Endothelial cell of umbilical vein (primary cell): ENCODE results near the gene YIPF2. TPM values are rescaled to one million over a fixed set of nuclear protein-coding genes. Genes with fewer than 3 reads are reported as not detected.
A peak's percentile ranks its signal among the peaks of the same experiment; 100 is the strongest.

Experiments
- BruUV-seq: library from RNA; stranded (reverse); fragments of 400-500 nt; replicated peaks from 2 replicates; lab custom pipeline; 2021; lab: Mats Ljungman, UMichigan
- CTCF ChIA-PET: fragments of 300-600, 350-600 bp; sonication (Branson Sonifier 250); formaldehyde crosslinking; loops from one replicate; lab custom pipeline; 2021; ENCODE audit warnings: antibody characterized with exemption, inconsistent platforms; lab: Charles Lee
- POLR2A ChIA-PET: fragments of 300-600, 350-600 bp; sonication (Branson Sonifier 250); formaldehyde crosslinking; loops from one replicate; lab custom pipeline; 2021; ENCODE audit warnings: antibody characterized with exemption, inconsistent platforms; lab: Charles Lee
- DNase-seq: peaks from one replicate; pipeline ENCODE4 v3.0.0-alpha.2; 2011; ENCODE audit warnings: low read depth, low spot score
- FAIRE-seq: peaks from 2 replicates; lab custom pipeline; 2011; peaks lifted over from hg19 to GRCh38; lab: Jason Lieb, UNC
- H2AFZ ChIP-seq: 2 replicates; pipeline ENCODE4 v1.6.0; 2012; ENCODE audit warnings: low read depth, low read length, control low read depth, inconsistent platforms
- H3K27ac ChIP-seq: 2 replicates; pipeline ENCODE4 v1.5.1; 2011; ENCODE audit warnings: low read depth, mild to moderate bottlenecking, control low read depth, low read length, moderate library complexity; ENCODE audit not compliant: insufficient read depth
- H3K27me3 ChIP-seq, 2 experiments: 2 replicates each; pipeline versions ENCODE4 v1.6.0 to v1.6.1; 2011; ENCODE audit warnings: low read length in 2 of 2, mixed read lengths in 1 of 2; ENCODE audit not compliant: control insufficient read depth in 2 of 2, insufficient read depth in 2 of 2
- H3K36me3 ChIP-seq, 2 experiments: 2 replicates in 1 of 2; 3 replicates in 1 of 2; pipeline ENCODE4 v1.5.1; 2011; ENCODE audit warnings: low read length in 2 of 2, mild to moderate bottlenecking in 1 of 2, moderate library complexity in 1 of 2; ENCODE audit not compliant: control insufficient read depth in 2 of 2, insufficient read depth in 2 of 2; ENCODE audit errors: extremely low read depth in 1 of 2
- H3K4me1 ChIP-seq: 3 replicates; pipeline ENCODE4 v1.5.1; 2011; ENCODE audit warnings: mild to moderate bottlenecking, low read length; ENCODE audit not compliant: control insufficient read depth, insufficient read depth; ENCODE audit errors: extremely low read depth
- H3K4me2 ChIP-seq: 2 replicates; pipeline ENCODE4 v1.6.1; 2011; ENCODE audit warnings: low read length, control low read depth, mixed read lengths; ENCODE audit not compliant: insufficient read depth
- H3K4me3 ChIP-seq, 3 experiments: fragments of 200-600 bp in 1 of 3; sonication (generic), shearing (Covaris generic) in 1 of 3; replicated peaks in 1 of 3; 2 replicates each; pipeline ENCODE4 v1.5.1; 2011 to 2016; ENCODE audit warnings: control low read depth in 3 of 3, low read length in 3 of 3, mild to moderate bottlenecking in 2 of 3, inconsistent platforms in 1 of 3, low read depth in 1 of 3, moderate library complexity in 1 of 3; ENCODE audit not compliant: insufficient read depth in 1 of 3
- H3K79me2 ChIP-seq: 2 replicates; pipeline ENCODE4 v1.6.0; 2012; ENCODE audit warnings: low read length, inconsistent platforms; ENCODE audit not compliant: control insufficient read depth, insufficient read depth
- H3K9ac ChIP-seq: replicated peaks from 2 replicates; pipeline ENCODE3; 2011; ENCODE audit warnings: low read length, control low read depth; ENCODE audit not compliant: insufficient read depth; ENCODE audit errors: extremely low read depth
- H3K9me1 ChIP-seq: replicated peaks from 3 replicates; pipeline ENCODE4 v1.6.0; 2011; ENCODE audit warnings: mild to moderate bottlenecking, low read length; ENCODE audit not compliant: control insufficient read depth, insufficient read depth; ENCODE audit errors: extremely low read depth
- H3K9me3 ChIP-seq: replicated peaks from 2 replicates; pipeline ENCODE4 v1.5.1; 2012; ENCODE audit warnings: low read length, inconsistent platforms; ENCODE audit not compliant: control insufficient read depth, insufficient read depth
- H4K20me1 ChIP-seq: replicated peaks from 2 replicates; pipeline ENCODE3; 2011; ENCODE audit warnings: mild to moderate bottlenecking, low read length; ENCODE audit not compliant: control insufficient read depth, insufficient read depth; ENCODE audit errors: extremely low read depth
- CTCF ChIP-seq, 2 donors: IDR thresholded peaks; 1 replicate in 1 of 2; 2 replicates in 1 of 2; pipeline ENCODE4 v1.5.1; 2011; ENCODE audit warnings: low read length in 2 of 2, mild to moderate bottlenecking in 2 of 2, moderate library complexity in 2 of 2, control low read depth in 1 of 2, inconsistent platforms in 1 of 2, low read depth in 1 of 2; ENCODE audit not compliant: insufficient read depth in 1 of 2; ENCODE audit errors: extremely low read depth in 1 of 2
- EZH2 ChIP-seq: IDR thresholded peaks from 2 replicates; pipeline ENCODE4 v1.6.1; 2012; ENCODE audit warnings: borderline replicate concordance, low read depth, mild to moderate bottlenecking, moderate library complexity, low read length, inconsistent platforms; ENCODE audit not compliant: severe bottlenecking
- GATA2 ChIP-seq: IDR thresholded peaks from 2 replicates; pipeline ENCODE4 v1.7.0; 2011; ENCODE audit warnings: low read depth, mild to moderate bottlenecking, moderate library complexity, mixed read lengths, low read length; ENCODE audit not compliant: insufficient read length, insufficient read depth
- JUN ChIP-seq: IDR thresholded peaks from 2 replicates; pipeline ENCODE4 v1.6.1; 2011; ENCODE audit warnings: borderline replicate concordance, low read depth; ENCODE audit not compliant: insufficient read length, insufficient read depth
- MAX ChIP-seq: IDR thresholded peaks from 2 replicates; pipeline ENCODE4 v1.6.1; 2011; ENCODE audit not compliant: insufficient read depth, insufficient read length
- dilution Hi-C: fragments of 300-500 bp; cut with MboI; formaldehyde crosslinking; loops from one replicate; pipeline ENCODE4 v1.15.0; 2019; ENCODE audit warnings: low sequenced_read_pairs; ENCODE audit not compliant: extremely low pct_ligation_motif_present
- intact Hi-C: fragments of 100-400 bp; cut with micrococcal nuclease; formaldehyde crosslinking; loops from one replicate; pipeline ENCODE4 v1.10.0; 2022
- polyA plus RNA-seq, 4 experiments: library from polyadenylated mRNA; depleted of rRNA in 3 of 4; stranded (reverse) in 3 of 4; unstranded in 1 of 4; fragments of >200 nt; gene quantifications; 2 replicates each; pipeline versions ENCODE4 v1.2.1 to v1.2.3, GENCODE V29; 2011 to 2012; ENCODE audit warnings: missing spikeins in 1 of 4
- total RNA-seq: library from RNA; stranded (reverse); gene quantifications from 2 replicates; pipeline ENCODE4 v1.2.3, GENCODE V29; 2021

The YIPF2 gene
- total and polyA plus RNA-seq, 2 donors (not counting 3 experiments of a cell fraction or from before 2014, with no cell fraction given): 47.8 to 104 TPM

- Histone ChIP-seq H3K27me3 (no peaks in the 10 kb centered on the region), H3K4me2 (no peak overlapping the region), H3K9me3 (no peaks in the 10 kb centered on the region), H3K9me1 (no peaks in the 10 kb centered on the region), H3K4me3 (no peak overlapping the region), H3K79me2 (peaks cover 36% of the 10 kb centered on the region), H4K20me1 (no peaks in the 10 kb centered on the region), H2AFZ (no peak overlapping the region), H3K4me1 (no peaks in the 10 kb centered on the region), H3K27ac (no peak overlapping the region), H3K36me3 (no peaks in the 10 kb centered on the region), H3K9ac (no peak overlapping the region)
- intact Hi-C loops: no loop called here
- FAIRE-seq: peak; percentile 21
- ChIA-PET CTCF (interaction anchor here (0.5 to 2.6 kb wide), 3 partner anchors 14 to 56 kb away, joined by 3 to 14 read pairs (median 3); partner anchors contain the start of gene CARM1), POLR2A (interaction anchor here (0.6 to 0.7 kb wide), 2 partner anchors 9 to 333 kb away, joined by 4 to 10 read pairs; no protein-coding TSS in a partner anchor)
- no peak for TF ChIP-seq CTCF (IDR thresholded peaks at IDR 0.05; ENCODE audit: extremely low read depth in 1 of 2, insufficient read depth in 1 of 2, low read depth in 1 of 2, low read length in 2 of 2)
- no TSS peak for BruUV-seq
- DNase-seq: no peak
- dilution Hi-C loops: no loop called here
These were observed 43.0 kb downstream of the YIPF2 start for GRCh38 chr19:10885201-10886169.

DNA sequence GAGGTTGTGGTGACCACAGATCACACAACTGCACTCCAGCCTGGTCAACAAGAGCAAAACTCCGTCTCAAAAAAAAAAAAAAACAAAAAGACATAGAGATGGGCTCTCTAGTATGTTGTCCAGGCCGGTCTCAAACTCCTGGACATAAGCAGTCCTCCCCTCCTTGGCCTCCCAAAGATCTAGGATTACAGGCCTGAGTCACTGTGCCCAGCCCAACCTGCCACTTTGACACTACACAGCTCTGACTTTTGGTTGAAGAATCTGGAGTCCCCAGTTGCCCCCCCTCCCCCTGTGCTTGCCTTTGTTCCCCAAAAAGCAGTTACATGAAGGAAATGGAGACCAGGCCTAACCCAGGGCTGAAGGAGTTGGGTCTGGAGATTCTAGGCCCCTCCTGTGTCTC, 44.2 kb downstream of the YIPF2 start:
- no peak for DNase-seq
- Histone ChIP-seq H3K36me3 (no peaks in the 10 kb centered on the region), H3K9ac (no peak overlapping the region), H3K9me1 (no peaks in the 10 kb centered on the region), H3K4me2 (no peak overlapping the region), H2AFZ (no peak overlapping the region), H3K9me3 (no peaks in the 10 kb centered on the region), H3K27me3 (no peaks in the 10 kb centered on the region), H4K20me1 (no peaks in the 10 kb centered on the region), H3K4me1 (no peaks in the 10 kb centered on the region), H3K79me2 (peaks cover 46% of the 10 kb centered on the region), H3K4me3 (no peak overlapping the region), H3K27ac (no peak overlapping the region)
- TF ChIP-seq MAX (no peak), GATA2 (no peak), JUN (no peak), EZH2 (no peak), CTCF (IDR thresholded peaks at IDR 0.05; ENCODE audit: extremely low read depth in 1 of 2, insufficient read depth in 1 of 2, low read depth in 1 of 2, low read length in 2 of 2) (no peak)
- intact Hi-C loops: no loop called here
- ChIA-PET CTCF (interaction anchor here (2.6 kb wide), 1 partner anchor 13 kb away, joined by 14 read pairs; the partner anchor contains the start of gene CARM1), POLR2A (interaction anchor here (0.6 kb wide), 1 partner anchor 115 kb away, joined by 4 read pairs; no protein-coding TSS in a partner anchor)
- no peak for FAIRE-seq
- dilution Hi-C loops: no loop called here
- no TSS peak for BruUV-seq
